Measurements from ENCODE around the gene PITPNM1. TPM values are rescaled to one million over a fixed set of nuclear protein-coding genes. Genes with fewer than 3 reads are reported as not detected.

PITPNM1 gene
- total RNA-seq, 2 experiments from 2014 or later = 90.0 to 94.8 TPM

DNA sequence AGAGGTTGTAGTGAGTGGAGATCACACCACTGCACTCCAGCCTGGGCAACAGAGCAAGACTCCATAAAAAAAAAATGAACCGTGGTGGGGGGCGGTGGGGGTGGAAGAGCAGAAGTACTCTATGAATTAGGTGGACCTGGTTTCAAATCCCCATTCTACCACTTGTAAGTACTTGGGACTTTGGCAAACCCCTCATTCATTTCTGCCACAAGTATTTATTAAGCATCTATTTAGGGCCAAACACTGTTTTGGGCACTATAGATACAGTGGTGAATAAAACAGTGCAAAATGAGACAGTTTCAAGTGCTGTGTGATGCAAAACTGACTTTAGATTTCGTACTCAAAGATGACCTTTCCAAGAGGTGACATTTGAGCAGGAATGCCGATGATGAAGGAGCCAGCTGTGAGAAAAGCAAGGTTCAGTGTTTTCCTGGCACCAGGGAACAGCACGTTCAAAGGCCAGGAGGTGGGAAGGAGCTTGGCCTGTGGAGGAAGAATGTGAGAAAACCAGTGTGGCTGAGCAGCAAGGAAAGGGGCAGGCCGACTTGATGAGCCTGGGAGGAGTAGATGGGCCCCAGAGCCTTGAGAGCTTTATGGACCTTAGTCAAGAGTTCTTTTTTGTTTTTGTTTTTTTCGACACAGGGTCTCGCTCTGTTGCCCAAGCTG is 34.7 kb downstream of the PITPNM1 start:
- H3K4me1 ChIP-seq (ENCODE audit: insufficient read depth, low read length) = peaks cover 43% of the 10 kb centered on the region
- H3K27ac ChIP-seq (ENCODE audit: low read depth in 1 of 2, low read length in 2 of 2) = no peak overlapping the region
- H3K4me3 ChIP-seq (ENCODE audit: low read length) = no peak overlapping the region
- intact Hi-C loops (cut with DNase I, micrococcal nuclease) = no loop called here
- TF ChIP-seq, protein P1, sequence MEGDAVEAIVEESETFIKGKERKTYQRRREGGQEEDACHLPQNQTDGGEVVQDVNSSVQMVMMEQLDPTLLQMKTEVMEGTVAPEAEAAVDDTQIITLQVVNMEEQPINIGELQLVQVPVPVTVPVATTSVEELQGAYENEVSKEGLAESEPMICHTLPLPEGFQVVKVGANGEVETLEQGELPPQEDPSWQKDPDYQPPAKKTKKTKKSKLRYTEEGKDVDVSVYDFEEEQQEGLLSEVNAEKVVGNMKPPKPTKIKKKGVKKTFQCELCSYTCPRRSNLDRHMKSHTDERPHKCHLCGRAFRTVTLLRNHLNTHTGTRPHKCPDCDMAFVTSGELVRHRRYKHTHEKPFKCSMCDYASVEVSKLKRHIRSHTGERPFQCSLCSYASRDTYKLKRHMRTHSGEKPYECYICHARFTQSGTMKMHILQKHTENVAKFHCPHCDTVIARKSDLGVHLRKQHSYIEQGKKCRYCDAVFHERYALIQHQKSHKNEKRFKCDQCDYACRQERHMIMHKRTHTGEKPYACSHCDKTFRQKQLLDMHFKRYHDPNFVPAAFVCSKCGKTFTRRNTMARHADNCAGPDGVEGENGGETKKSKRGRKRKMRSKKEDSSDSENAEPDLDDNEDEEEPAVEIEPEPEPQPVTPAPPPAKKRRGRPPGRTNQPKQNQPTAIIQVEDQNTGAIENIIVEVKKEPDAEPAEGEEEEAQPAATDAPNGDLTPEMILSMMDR (IDR thresholded peaks at IDR 0.05) = no peak
- H3K36me3 Mint-ChIP-seq (ENCODE audit: low read depth) = no peaks in the 10 kb centered on the region
- ChIA-PET POLR2A (interaction anchor here (2.7 to 8.5 kb wide), 4 partner anchors 14 to 69 kb away, joined by 24 to 131 read pairs (median 66); partner anchors contain the start of genes AIP, PPP1CA, PTPRCAP and TBC1D10C), CTCF (interaction anchor here (1.9 to 3.0 kb wide), 3 partner anchors 32 to 69 kb away, joined by 8 to 28 read pairs (median 11); partner anchors contain the start of genes PITPNM1 and PPP1CA)
- H3K27me3 Mint-ChIP-seq = no peaks in the 10 kb centered on the region
- peak overlapping the region; percentile 84 for H3K27ac Mint-ChIP-seq
- no peaks in the 10 kb centered on the region for H3K27me3 ChIP-seq (ENCODE audit: control insufficient read depth in 1 of 2, insufficient read depth in 2 of 2, low read length in 2 of 2)
- DNase-seq (no peak), ATAC-seq (ENCODE audit: poor library complexity) (no peak)
- peak overlapping the region; percentile 86 for H3K4me3 Mint-ChIP-seq
- peaks cover 6% of the 10 kb centered on the region for H3K36me3 ChIP-seq (ENCODE audit: insufficient read depth, low read length)
- no peaks in the 10 kb centered on the region for H3K9me3 ChIP-seq (ENCODE audit: control insufficient read depth in 1 of 2, insufficient read depth in 1 of 2, low read length in 2 of 2)
- H3K9me3 Mint-ChIP-seq = no peaks in the 10 kb centered on the region
- peaks cover 28% of the 10 kb centered on the region for H3K4me1 Mint-ChIP-seq (ENCODE audit: low read depth)

DNA sequence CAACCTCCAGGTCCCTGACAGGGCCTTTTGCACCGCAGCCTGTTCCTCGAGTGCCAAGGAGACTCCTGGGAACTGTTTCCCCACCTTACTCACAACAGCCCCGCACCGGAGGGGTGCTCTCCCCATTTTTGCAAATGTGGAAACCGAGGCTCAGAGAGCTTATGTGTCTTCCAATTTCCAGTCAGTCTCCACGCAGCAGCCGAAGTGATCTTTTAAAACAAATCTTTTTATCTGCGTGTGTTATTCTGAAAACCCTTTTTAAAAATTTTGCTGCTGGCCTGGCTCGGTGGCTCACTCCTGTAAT is 35.7 kb downstream of the PITPNM1 start:
- Histone ChIP-seq H3K36me3 (ENCODE audit: insufficient read depth, low read length) (peaks cover 6% of the 10 kb centered on the region), H3K27ac (ENCODE audit: low read depth in 1 of 2, low read length in 2 of 2) (peak overlapping the region; percentile 66 to 77), H3K9me3 (ENCODE audit: control insufficient read depth in 1 of 2, insufficient read depth in 1 of 2, low read length in 2 of 2) (no peaks in the 10 kb centered on the region), H3K27me3 (ENCODE audit: control insufficient read depth in 1 of 2, insufficient read depth in 2 of 2, low read length in 2 of 2) (no peaks in the 10 kb centered on the region), H3K4me1 (ENCODE audit: insufficient read depth, low read length) (peaks cover 52% of the 10 kb centered on the region), H3K4me3 (ENCODE audit: low read length) (peak overlapping the region; percentile 83)
- H3K4me3 Mint-ChIP-seq = peak overlapping the region; percentile 86
- peaks cover 39% of the 10 kb centered on the region for H3K4me1 Mint-ChIP-seq (ENCODE audit: low read depth)
- ATAC-seq (ENCODE audit: poor library complexity) (no peak), DNase-seq (no peak)
- intact Hi-C loops (cut with DNase I, micrococcal nuclease) = loop anchor here (1.0 to 5.0 kb wide), 10 partner anchors 13 to 78 kb away; partner anchors contain the start of genes CARNS1 (in 1 of the 2), PPP1CA (in 1 of the 2), PTPRCAP (in 1 of the 2) and RAD9A (in 1 of the 2)
- CTCF ChIA-PET = interaction anchor here (0.7 to 3.0 kb wide), 11 partner anchors 11 to 118 kb away, joined by 3 to 28 read pairs (median 4); partner anchors contain the start of genes PITPNM1, PPP1CA, RAD9A and TBC1D10C
- POLR2A ChIA-PET = interaction anchor here (0.8 to 8.5 kb wide), 14 partner anchors 15 to 117 kb away, joined by 3 to 131 read pairs (median 12); partner anchors contain the start of genes AIP, PITPNM1, PPP1CA and PTPRCAP
- no peaks in the 10 kb centered on the region for H3K9me3 Mint-ChIP-seq
- H3K27me3 Mint-ChIP-seq = no peaks in the 10 kb centered on the region
- TF ChIP-seq, protein P1 (IDR thresholded peaks at IDR 0.05) = no peak
- no peaks in the 10 kb centered on the region for H3K36me3 Mint-ChIP-seq (ENCODE audit: low read depth)
- H3K27ac Mint-ChIP-seq = peak overlapping the region; percentile 84

DNA sequence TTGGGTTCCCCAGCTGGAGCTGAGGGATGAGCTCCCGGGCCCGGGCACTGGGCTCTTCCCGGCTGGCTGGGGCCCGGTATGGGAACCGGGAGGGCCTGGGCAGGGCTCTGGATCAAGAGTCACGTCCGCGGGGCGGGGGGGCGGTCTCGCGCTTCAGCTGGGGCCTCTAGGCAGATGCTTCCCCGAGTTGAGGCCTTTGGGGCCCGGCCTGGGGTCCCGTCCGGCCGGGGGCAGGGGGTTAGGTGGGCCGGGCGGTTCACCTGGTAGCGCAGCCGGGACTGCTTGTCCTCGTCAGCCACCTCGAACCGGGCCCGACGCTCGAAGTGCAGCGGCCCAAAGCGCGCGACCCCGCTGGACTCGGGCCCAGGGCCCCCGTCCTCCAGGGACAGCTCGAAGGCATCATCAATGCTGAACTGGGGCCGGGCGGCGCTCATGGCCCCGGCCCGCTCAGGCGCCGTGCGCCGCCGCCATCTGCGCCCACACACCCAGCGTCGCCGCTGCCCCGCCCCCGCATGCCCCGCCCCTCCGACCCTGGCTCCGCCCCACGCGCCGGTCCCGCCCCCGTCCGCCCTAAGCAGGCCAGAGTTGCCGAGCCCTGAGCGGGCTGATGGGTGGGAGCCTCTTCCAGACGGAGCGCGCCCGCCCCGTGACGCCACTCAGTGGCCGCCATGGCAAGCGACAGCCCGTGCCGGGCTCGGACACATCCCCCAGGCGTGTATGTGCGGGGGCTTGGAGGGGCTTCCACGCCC is 36.2 kb downstream of the PITPNM1 start, which contains the start of gene TMEM134:
Gene TMEM134 (minus strand): TSS at position 493 of the 749 bp plus-strand sequence. CDS start 59 bp downstream, at position 434.
- Histone ChIP-seq H3K9me3 (ENCODE audit: control insufficient read depth in 1 of 2, insufficient read depth in 1 of 2, low read length in 2 of 2) (no peaks in the 10 kb centered on the region), H3K27me3 (ENCODE audit: control insufficient read depth in 1 of 2, insufficient read depth in 2 of 2, low read length in 2 of 2) (no peaks in the 10 kb centered on the region), H3K36me3 (ENCODE audit: insufficient read depth, low read length) (peaks cover 6% of the 10 kb centered on the region), H3K4me1 (ENCODE audit: insufficient read depth, low read length) (peaks cover 57% of the 10 kb centered on the region), H3K27ac (ENCODE audit: low read depth in 1 of 2, low read length in 2 of 2) (peak within 1 kb of the TSS; percentile 66 to 81), H3K4me3 (ENCODE audit: low read length) (peak within 1 kb of the TSS; percentile 83)
- peak within 1 kb of the TSS; percentile 88 for H3K27ac Mint-ChIP-seq
- peaks cover 43% of the 10 kb centered on the region for H3K4me1 Mint-ChIP-seq (ENCODE audit: low read depth)
- ChIA-PET POLR2A (interaction anchor here (0.5 to 8.5 kb wide), 23 partner anchors 9 to 229 kb away, joined by 3 to 131 read pairs (median 7); partner anchors contain the start of genes AIP, CDK2AP2, PITPNM1 and POLD4), CTCF (interaction anchor here (0.7 to 3.0 kb wide), 16 partner anchors 11 to 118 kb away, joined by 3 to 28 read pairs (median 4); partner anchors contain the start of genes AIP, PITPNM1, PPP1CA and RAD9A)
- H3K9me3 Mint-ChIP-seq = no peaks in the 10 kb centered on the region
- H3K4me3 Mint-ChIP-seq = peak within 1 kb of the TSS; percentile 91
- TF ChIP-seq, protein P1 (IDR thresholded peaks at IDR 0.05) = no peak
- no peaks in the 10 kb centered on the region for H3K36me3 Mint-ChIP-seq (ENCODE audit: low read depth)
- ATAC-seq (ENCODE audit: poor library complexity) (peak; percentile 71), DNase-seq (peak; percentile 86 to 96 (median 92))
- intact Hi-C loops (cut with DNase I, micrococcal nuclease) = loop anchor here (1.0 to 5.0 kb wide), 10 partner anchors 13 to 78 kb away; partner anchors contain the start of genes CARNS1 (in 1 of the 2), PPP1CA (in 1 of the 2), PTPRCAP (in 1 of the 2) and RAD9A (in 1 of the 2)
- no peaks in the 10 kb centered on the region for H3K27me3 Mint-ChIP-seq

All from CD4-positive, alpha-beta T cell (primary cell).